SW480 (cell line): ENCODE measurements around the gene GART.
"Not testable (repeated sequence)": the region's sequence is repeated elsewhere in the genome, so short reads cannot be mapped to it uniquely, and the experiment has no call there.

ENCODE experiments used
- DNase-seq: peaks from one replicate; pipeline ENCODE4 v3.0.0-alpha.2; 2016; ENCODE audit warnings: low spot score

GART gene

DNA sequence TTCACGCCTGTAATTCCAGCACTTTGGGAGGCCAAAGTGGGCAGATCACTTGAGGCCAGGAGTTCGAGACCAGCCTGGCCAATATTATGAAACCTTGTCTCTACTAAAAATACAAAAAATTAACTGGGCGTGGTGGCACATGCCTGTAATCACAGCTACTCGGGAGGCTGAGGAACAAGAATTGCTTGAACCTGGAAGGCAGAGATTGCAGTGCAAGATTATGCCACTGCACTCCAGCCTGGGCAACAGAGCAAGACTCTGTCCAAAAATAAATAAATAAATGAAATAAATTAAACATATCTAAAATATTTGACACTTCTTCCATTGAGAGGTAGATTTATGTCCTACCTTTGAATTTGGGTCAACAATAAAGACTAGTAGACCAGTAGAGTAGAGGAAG lies 72.7 kb downstream of the GART start:
- not testable (repeated sequence) for DNase-seq

DNA sequence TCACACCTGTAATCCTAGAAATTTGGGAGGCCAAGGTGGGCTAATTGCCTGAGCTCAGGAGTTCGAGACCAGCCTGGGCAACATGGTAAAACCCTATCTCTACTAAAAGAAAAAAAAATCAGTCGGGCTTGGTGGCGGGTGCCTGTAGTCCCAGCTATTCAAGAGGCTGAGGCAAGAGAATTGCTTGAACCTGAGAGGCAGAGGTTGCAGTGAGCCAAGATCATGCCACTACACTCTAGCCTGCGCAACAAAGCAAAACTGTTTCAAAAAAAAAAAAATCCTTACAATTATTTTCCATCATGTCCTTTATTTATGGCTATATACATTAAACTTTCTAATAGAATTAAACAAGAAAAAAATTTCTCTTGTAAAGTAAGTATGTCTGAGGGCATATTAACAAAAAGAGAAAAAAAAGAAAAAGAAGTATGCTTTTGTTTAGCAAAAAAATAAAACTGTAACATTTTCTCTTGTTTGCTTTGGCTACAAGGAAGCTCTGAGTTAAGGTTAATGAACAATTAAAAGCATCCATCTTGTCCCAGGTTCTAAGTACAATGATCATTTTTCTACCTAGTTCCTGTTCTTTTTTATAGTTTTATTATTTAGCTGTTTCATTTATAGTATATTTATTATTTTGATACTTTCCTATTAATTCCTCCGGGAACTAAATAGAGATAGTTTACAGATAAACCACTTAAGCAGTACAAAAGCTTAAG lies 80.2 kb downstream of the GART start:
- no peak for DNase-seq

DNA sequence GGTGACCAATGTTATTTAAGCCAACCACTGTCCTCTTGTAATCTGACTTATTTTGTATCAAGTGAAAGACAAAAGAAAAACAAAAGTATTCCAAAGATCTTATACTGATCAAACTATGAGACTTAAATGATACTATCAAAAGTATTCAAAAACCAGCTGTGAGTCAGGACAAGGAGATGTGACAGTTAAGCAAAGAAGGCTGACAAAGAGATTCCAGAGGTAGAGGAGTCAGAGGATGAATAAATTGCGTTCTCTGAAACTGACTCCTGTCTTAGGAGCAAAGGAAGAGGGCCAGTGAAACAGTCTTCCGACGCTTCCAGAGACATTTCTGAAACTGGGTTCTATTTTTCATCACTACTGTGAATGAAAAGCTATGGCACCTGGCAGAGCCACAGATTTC lies 83.1 kb downstream of the GART start:
- no peak for DNase-seq

GRCh38 chr21:33455686-33456446 lies 86.1 kb downstream of the GART start:
- no peak for DNase-seq
